ENCODE measurements around the gene TDRD9. TPM values are rescaled to one million over a fixed set of nuclear protein-coding genes. Genes with fewer than 3 reads are reported as not detected.

TDRD9 gene
- total and polyA plus RNA-seq, 2 experiments from 2014 or later, result 0.73 to 1.3 TPM

GRCh38 chr14:104091061-104091926 lies 163.0 kb downstream of the TDRD9 start:
- Histone ChIP-seq H3K27ac (no peak overlapping the region), H3K79me2 (no peaks in the 10 kb centered on the region), H3K9me3 (ENCODE audit: low read depth) (no peaks in the 10 kb centered on the region), H4K20me1 (ENCODE audit: insufficient read depth, poor library complexity, severe bottlenecking) (no peaks in the 10 kb centered on the region), H3K27me3 (no peaks in the 10 kb centered on the region), H3K4me2 (no peak overlapping the region), H3K4me1 (ENCODE audit: insufficient read depth) (peaks cover 7% of the 10 kb centered on the region), H3K9me2 (replicated peaks; ENCODE audit: insufficient read depth) (no peaks in the 10 kb centered on the region), H3K36me3 (replicated peaks; ENCODE audit: insufficient read depth, low read depth) (no peaks in the 10 kb centered on the region), H3K4me3 (no peak overlapping the region), H2AFZ (no peak overlapping the region)
- no peak for TF ChIP-seq EZH2phosphoT487 (IDR thresholded peaks at IDR 0.05; ENCODE audit: low read depth, severe bottlenecking, unreplicated experiment)
- no peak for TF ChIP-seq EZH2 (IDR thresholded peaks at IDR 0.05; ENCODE audit: borderline replicate concordance)
- TF ChIP-seq CTCF (IDR thresholded peaks at IDR 0.05; ENCODE audit: poor library complexity), result no peak
- 65% methylated on average over 25 of the region's 26 CpGs for WGBS (ENCODE audit: low lambda C conversion rate, missing lambda C conversion rate)
- no peak for DNase-seq (ENCODE audit: low spot score)

DNA sequence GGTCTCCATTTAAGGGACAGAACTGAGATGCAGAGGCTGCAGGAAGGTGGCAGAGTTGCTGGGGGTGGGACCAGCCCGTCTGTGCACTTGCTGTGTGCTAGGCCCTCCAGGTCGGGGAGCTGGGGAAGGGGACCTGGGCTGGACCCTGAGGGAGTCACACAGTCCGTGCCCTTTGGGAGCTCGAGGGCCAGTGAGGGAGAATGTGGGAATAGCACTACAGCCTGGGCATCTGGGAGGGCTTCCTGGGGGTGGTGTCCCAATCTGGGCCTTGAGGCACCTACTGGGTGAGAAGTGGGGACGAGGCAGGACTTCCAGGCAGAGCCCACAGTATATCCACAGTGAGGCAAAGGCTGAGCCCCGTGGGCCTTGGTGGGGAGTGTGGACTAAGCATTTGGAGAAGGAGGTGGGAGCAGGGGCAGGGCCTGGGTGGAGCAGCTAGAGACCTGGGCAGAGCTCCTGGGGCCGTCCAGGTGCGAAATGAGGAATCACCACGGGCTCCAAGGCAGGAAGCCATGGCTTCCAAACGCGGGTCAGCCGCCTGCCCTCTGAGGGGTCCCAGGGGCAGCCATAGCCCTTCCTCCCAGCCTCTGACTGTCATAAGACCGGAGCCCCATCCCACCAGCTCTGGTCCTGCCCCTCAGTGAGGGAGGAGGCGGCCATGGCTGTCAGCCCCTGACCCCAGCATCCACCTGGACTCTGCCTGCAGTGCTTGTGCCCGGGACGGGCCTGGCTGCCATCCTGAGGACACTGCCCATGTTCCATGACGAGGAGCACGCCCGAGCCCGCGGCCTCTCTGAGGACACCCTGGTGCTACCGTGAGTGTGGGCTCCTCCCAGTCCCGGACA lies 163.9 kb downstream of the TDRD9 start:
- H4K20me1 ChIP-seq (ENCODE audit: insufficient read depth, poor library complexity, severe bottlenecking), result no peaks in the 10 kb centered on the region
- H3K4me1 ChIP-seq (ENCODE audit: insufficient read depth), result peaks cover 7% of the 10 kb centered on the region
- H3K79me2 ChIP-seq, result no peaks in the 10 kb centered on the region
- H3K27ac ChIP-seq, result no peak overlapping the region
- no peak for DNase-seq (ENCODE audit: low spot score)
- H3K27me3 ChIP-seq, result no peaks in the 10 kb centered on the region
- no peak overlapping the region for H3K4me3 ChIP-seq
- TF ChIP-seq CTCF (IDR thresholded peaks at IDR 0.05; ENCODE audit: poor library complexity), result no peak
- no peak for TF ChIP-seq EZH2 (IDR thresholded peaks at IDR 0.05; ENCODE audit: borderline replicate concordance)
- TF ChIP-seq EZH2phosphoT487 (IDR thresholded peaks at IDR 0.05; ENCODE audit: low read depth, severe bottlenecking, unreplicated experiment), result no peak
- no peaks in the 10 kb centered on the region for H3K36me3 ChIP-seq (replicated peaks; ENCODE audit: insufficient read depth, low read depth)
- H3K9me3 ChIP-seq (ENCODE audit: low read depth), result no peaks in the 10 kb centered on the region
- WGBS (ENCODE audit: low lambda C conversion rate, missing lambda C conversion rate), result 92% methylated on average over 21 of the region's 23 CpGs
- no peak overlapping the region for H3K4me2 ChIP-seq
- H2AFZ ChIP-seq, result no peak overlapping the region
- no peaks in the 10 kb centered on the region for H3K9me2 ChIP-seq (replicated peaks; ENCODE audit: insufficient read depth)

DNA sequence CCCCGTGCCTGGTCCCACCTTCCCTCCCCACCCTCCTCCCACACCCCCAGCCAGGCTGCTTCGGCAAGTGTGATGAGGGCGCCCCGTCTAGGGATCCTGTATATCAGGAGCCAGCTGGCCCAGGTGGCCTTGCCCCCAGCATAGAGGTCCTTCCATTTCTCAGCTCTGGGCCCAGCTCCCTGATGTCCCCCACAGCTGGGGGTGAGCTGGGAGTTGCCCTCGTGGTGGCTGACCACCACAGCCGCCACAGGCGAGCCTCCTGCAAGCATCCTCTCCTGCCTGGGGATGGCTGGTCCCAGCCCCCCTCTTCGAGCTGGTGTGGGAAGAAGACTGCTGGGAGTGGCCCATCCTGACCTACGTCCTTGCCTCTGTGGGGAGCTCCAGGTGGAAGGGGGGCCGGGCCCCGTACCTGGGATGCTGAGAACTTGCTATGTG lies 164.7 kb downstream of the TDRD9 start:
- Histone ChIP-seq H3K79me2 (no peaks in the 10 kb centered on the region), H4K20me1 (ENCODE audit: insufficient read depth, poor library complexity, severe bottlenecking) (no peaks in the 10 kb centered on the region)
- WGBS (ENCODE audit: low lambda C conversion rate, missing lambda C conversion rate), result 93% methylated on average over 11 of the region's 11 CpGs

More for the DNA sequence above, 164.7 kb downstream of the TDRD9 start:
- no peak for DNase-seq (ENCODE audit: low spot score)
- Histone ChIP-seq H3K9me2 (replicated peaks; ENCODE audit: insufficient read depth) (no peaks in the 10 kb centered on the region), H3K27ac (no peak overlapping the region), H3K36me3 (replicated peaks; ENCODE audit: insufficient read depth, low read depth) (no peaks in the 10 kb centered on the region), H2AFZ (no peak overlapping the region), H3K4me3 (no peak overlapping the region), H3K9me3 (ENCODE audit: low read depth) (no peaks in the 10 kb centered on the region), H3K27me3 (no peaks in the 10 kb centered on the region), H3K4me2 (no peak overlapping the region), H3K4me1 (ENCODE audit: insufficient read depth) (no peaks in the 10 kb centered on the region)
- no peak for TF ChIP-seq CTCF (IDR thresholded peaks at IDR 0.05; ENCODE audit: poor library complexity)
- no peak for TF ChIP-seq EZH2 (IDR thresholded peaks at IDR 0.05; ENCODE audit: borderline replicate concordance)
- TF ChIP-seq EZH2phosphoT487 (IDR thresholded peaks at IDR 0.05; ENCODE audit: low read depth, severe bottlenecking, unreplicated experiment), result no peak

Data from hepatocyte (in vitro differentiated cells).